Immature natural killer cell (primary cell): ENCODE data around the gene RALY. TPM values are rescaled to one million over a fixed set of nuclear protein-coding genes. Genes with fewer than 3 reads are reported as not detected.

Experiments
- DNase-seq, 3 donors: peaks; one replicate each; pipeline ENCODE4 v3.0.0; 2022; ENCODE audit warnings: mixed read lengths in 1 of 3
- H3K27ac Mint-ChIP-seq, 6 donors: one replicate each; pipeline ENCODE4 v1.8.0; 2020; ENCODE audit warnings: mixed read lengths in 6 of 6, mild to moderate bottlenecking in 5 of 6, inconsistent platforms in 4 of 6, moderate library complexity in 3 of 6
- H3K27me3 Mint-ChIP-seq, 3 donors: one replicate each; pipeline ENCODE4 v1.8.0; 2020 to 2021; ENCODE audit warnings: low read depth in 3 of 3, mild to moderate bottlenecking in 3 of 3, mixed read lengths in 3 of 3, moderate library complexity in 3 of 3, inconsistent platforms in 1 of 3
- H3K36me3 Mint-ChIP-seq, 3 donors: one replicate each; pipeline ENCODE4 v1.8.0; 2020; ENCODE audit warnings: mixed read lengths in 3 of 3, inconsistent platforms in 2 of 3, mild to moderate bottlenecking in 2 of 3
- H3K4me1 Mint-ChIP-seq, 2 donors: one replicate each; pipeline ENCODE4 v1.8.0; 2020; ENCODE audit warnings: inconsistent platforms in 2 of 2, mild to moderate bottlenecking in 2 of 2, mixed read lengths in 2 of 2, moderate library complexity in 1 of 2
- H3K4me3 Mint-ChIP-seq, 5 donors: one replicate each; pipeline ENCODE4 v1.8.0; 2020; ENCODE audit warnings: mild to moderate bottlenecking in 5 of 5, mixed read lengths in 5 of 5, inconsistent platforms in 3 of 5, moderate library complexity in 3 of 5
- H3K9me3 Mint-ChIP-seq, 6 donors: one replicate each; pipeline ENCODE4 v1.8.0; 2020; ENCODE audit warnings: mild to moderate bottlenecking in 6 of 6, mixed read lengths in 6 of 6, inconsistent platforms in 4 of 6, moderate library complexity in 3 of 6
- polyA plus RNA-seq, 3 donors: library from polyadenylated mRNA; unstranded; fragments of 300-500 nt; fragmentation: Illumina TruSeq; gene quantifications; one replicate each; pipeline ENCODE4 v1.2.3, GENCODE V29; 2021

The RALY gene
- polyA plus RNA-seq, 3 donors from 2014 or later = 271 to 323 (median 273) TPM

DNA sequence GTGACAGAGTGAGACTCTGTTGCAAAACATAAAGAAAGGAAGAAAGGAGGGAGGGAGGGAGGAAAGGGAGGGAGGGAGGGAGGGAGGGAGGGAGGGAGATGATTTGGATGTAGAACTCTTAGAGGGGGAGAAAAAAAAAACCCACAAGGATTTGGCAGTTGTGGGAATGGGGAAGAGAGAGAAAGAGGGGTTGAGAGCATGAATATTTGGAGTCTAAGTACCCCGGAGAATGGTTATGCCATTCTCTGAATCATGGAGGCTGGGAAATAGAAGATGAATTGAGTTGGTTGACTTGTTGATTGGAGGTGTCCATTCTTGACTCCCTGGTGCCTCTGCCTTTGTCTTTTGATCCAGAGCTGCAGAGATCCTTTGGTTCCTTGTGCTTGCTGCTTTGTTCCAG lies 35.7 kb downstream of the RALY start:
- no peak for DNase-seq
- no peaks in the 10 kb centered on the region for H3K9me3 Mint-ChIP-seq
- H3K4me3 Mint-ChIP-seq = no peak overlapping the region
- H3K36me3 Mint-ChIP-seq = peaks cover 0 to 12% (median 4%) of the 10 kb centered on the region in 3 donors
- no peaks in the 10 kb centered on the region for H3K27me3 Mint-ChIP-seq
- peak overlapping the region in 2 of 6 donors; percentile 9 to 40 for H3K27ac Mint-ChIP-seq
- peaks cover 73 to 92% of the 10 kb centered on the region in 2 donors for H3K4me1 Mint-ChIP-seq

DNA sequence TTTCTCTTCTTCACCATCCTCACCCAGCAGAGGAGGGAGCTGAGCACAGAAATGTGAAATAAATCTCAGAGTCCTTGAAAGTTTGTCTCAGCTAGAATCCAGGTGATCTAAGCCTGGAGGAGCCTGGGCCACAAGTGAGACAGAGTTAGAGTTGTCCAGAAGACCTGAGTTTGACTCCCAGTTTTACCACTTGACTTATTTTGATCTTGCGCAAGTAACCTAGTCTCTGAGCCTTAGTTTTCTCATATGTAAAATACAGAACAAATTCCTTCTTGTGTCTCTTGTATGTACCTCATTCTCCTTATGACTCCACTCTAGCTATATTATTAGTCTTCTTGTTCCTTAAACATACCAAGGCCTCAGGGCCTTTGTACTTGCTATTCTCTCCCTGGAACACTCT lies 36.7 kb downstream of the RALY start:
- no peak for DNase-seq
- Mint-ChIP-seq H3K27ac (peak overlapping the region in 4 of 6 donors; percentile 14 to 75 (median 42)), H3K36me3 (peaks cover 0 to 16% (median 4%) of the 10 kb centered on the region in 3 donors), H3K4me3 (no peak overlapping the region), H3K9me3 (no peaks in the 10 kb centered on the region), H3K4me1 (peaks cover 69 to 91% of the 10 kb centered on the region in 2 donors), H3K27me3 (no peaks in the 10 kb centered on the region)

DNA sequence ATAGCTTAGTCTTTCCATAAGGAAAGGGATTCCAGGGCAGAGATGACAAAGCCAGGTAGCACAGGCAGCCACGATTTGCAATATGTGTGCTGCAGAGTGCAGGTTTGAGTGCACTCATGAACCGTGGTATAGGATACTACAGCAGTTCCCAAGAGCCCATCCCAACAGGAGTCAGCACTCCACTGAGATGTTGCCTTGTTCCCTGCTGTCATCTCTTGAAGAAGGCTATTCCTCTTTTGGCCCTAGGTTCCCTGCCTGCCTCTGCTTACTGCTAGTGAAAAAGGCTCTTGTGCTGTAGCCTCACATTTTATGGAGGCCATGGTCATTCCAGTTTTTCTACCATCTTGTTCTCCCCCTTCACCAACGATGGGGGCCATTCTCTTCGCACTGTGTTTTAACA lies 40.2 kb downstream of the RALY start:
- H3K27ac Mint-ChIP-seq = peak overlapping the region in 4 of 6 donors; percentile 15 to 65 (median 20)
- no peaks in the 10 kb centered on the region for H3K9me3 Mint-ChIP-seq
- peaks cover 0 to 2% (median 0%) of the 10 kb centered on the region in 3 donors for H3K27me3 Mint-ChIP-seq
- no peak overlapping the region for H3K4me3 Mint-ChIP-seq
- H3K36me3 Mint-ChIP-seq = peaks cover 0 to 16% (median 4%) of the 10 kb centered on the region in 3 donors
- DNase-seq = no peak
- peaks cover 73 to 92% of the 10 kb centered on the region in 2 donors for H3K4me1 Mint-ChIP-seq

DNA sequence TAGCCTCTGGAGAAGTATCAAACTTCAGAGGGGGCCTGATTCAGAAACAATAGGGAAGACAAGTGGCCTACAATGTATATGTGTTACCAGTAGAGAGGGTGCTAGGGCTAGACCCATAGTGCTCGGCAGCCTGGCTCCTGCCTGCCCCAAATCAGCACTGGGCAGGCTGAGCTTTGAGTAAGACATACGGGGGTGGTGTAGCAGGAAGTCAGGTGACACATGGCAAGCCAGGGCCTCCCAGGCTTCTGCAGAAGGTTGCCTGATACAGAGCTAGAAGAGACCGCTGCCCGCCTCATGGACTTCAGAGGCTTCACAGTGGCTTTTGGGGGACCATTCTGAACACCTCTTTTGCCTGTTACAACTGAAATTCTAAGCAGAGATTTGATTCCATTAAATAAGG lies 43.4 kb downstream of the RALY start:
- H3K36me3 Mint-ChIP-seq = peaks cover 0 to 16% (median 4%) of the 10 kb centered on the region in 3 donors
- H3K9me3 Mint-ChIP-seq = no peaks in the 10 kb centered on the region
- H3K27ac Mint-ChIP-seq = peak overlapping the region in 5 of 6 donors; percentile 9 to 72 (median 60)
- peak overlapping the region; percentile 5 to 63 (median 29) for H3K4me3 Mint-ChIP-seq
- H3K4me1 Mint-ChIP-seq = peaks cover 85 to 97% of the 10 kb centered on the region in 2 donors
- peak; percentile 12 to 31 (median 23) for DNase-seq
- peaks cover 0 to 2% (median 1%) of the 10 kb centered on the region in 3 donors for H3K27me3 Mint-ChIP-seq

DNA sequence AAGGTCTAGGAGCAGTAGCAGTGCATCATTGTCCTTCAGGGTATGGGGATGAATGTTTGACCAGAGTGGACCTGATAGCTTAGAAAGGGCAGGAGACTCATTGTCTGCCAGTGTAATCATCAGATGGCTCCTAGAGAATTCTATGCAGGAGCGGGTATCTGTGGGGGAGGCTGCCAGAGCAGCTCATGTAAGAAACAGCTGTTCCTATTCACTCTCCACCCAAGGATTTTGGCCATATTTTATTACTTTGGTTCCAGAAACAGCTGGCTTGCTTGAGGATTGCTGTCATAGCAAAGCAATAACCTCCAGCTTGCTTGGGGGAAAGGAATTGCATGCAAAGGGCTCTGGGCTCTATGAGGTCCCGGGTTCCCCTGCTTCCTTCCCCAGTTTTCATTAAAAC lies 44.1 kb downstream of the RALY start:
- H3K27me3 Mint-ChIP-seq = peaks cover 0 to 2% (median 1%) of the 10 kb centered on the region in 3 donors

DNA sequence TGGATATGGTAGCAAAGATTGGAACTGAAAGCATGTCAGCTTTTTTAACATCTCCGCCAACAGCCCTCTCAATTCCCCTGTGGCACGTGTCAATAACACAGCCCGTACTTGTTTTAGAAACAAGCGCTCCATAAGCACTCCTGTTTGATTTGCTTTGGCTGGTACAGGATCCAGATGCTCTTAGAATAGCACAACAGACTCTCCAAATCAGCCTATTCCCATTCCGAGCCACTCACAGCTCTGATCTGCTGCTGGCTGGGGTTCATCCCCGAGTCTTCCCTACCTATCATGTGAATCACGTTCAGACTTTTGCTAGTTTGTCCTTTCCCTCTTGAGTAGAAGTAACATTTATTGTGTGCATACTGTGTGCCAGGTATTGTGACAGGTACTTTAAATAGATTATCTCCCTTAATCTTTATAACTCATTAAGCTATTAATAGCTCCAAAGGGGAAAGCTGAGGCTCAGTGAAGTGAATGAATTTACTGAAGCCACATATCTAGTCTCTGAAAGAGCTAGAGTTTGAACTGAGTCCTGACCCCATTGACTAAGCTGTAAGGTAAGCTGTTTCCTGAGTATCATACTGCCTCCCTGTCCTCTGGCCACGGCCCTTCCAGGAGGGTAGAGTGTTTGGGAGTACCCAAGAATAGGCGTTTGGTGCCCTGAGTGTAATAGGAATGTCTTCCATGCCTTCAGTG lies 46.7 kb downstream of the RALY start:
- peaks cover 96 to 100% of the 10 kb centered on the region in 2 donors for H3K4me1 Mint-ChIP-seq
- DNase-seq = no peak
- H3K4me3 Mint-ChIP-seq = no peak overlapping the region
- peak overlapping the region; percentile 14 to 79 (median 66) for H3K27ac Mint-ChIP-seq
- peaks cover 0 to 6% (median 2%) of the 10 kb centered on the region in 3 donors for H3K27me3 Mint-ChIP-seq
- H3K36me3 Mint-ChIP-seq = no peaks in the 10 kb centered on the region
- no peaks in the 10 kb centered on the region for H3K9me3 Mint-ChIP-seq

More for the DNA sequence above, 44.1 kb downstream of the RALY start:
- H3K27ac Mint-ChIP-seq = peak overlapping the region; percentile 9 to 74 (median 65)
- peaks cover 0 to 16% (median 4%) of the 10 kb centered on the region in 3 donors for H3K36me3 Mint-ChIP-seq
- H3K4me3 Mint-ChIP-seq = peak overlapping the region in 1 of 5 donors; percentile 29
- no peak for DNase-seq
- peaks cover 89 to 97% of the 10 kb centered on the region in 2 donors for H3K4me1 Mint-ChIP-seq
- H3K9me3 Mint-ChIP-seq = no peaks in the 10 kb centered on the region

DNA sequence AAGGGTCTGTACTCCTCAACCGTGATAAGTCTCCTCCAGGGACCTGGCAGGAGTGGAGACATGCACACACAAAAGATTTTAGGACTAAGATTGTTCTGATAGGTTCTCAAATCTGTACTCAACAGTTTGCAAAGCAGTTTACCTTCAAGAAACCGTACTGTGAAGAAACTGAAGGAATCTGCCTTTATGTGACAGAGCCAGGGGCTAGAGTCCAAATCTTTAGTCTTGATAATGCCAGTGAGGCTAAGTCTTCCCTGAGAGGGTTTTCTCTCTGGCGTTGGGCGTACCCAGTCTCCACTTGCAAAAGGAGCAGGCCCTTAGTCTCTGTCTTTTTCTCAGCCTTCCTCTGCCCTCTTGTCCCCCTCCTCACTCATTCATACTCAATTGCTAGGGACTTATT lies 47.5 kb downstream of the RALY start:
- Mint-ChIP-seq H3K4me1 (peaks cover 96 to 100% of the 10 kb centered on the region in 2 donors), H3K36me3 (no peaks in the 10 kb centered on the region), H3K27me3 (peaks cover 0 to 8% (median 2%) of the 10 kb centered on the region in 3 donors), H3K9me3 (no peaks in the 10 kb centered on the region), H3K27ac (peak overlapping the region; percentile 43 to 89 (median 70)), H3K4me3 (peak overlapping the region in 1 of 5 donors; percentile 14)
- no peak for DNase-seq

DNA sequence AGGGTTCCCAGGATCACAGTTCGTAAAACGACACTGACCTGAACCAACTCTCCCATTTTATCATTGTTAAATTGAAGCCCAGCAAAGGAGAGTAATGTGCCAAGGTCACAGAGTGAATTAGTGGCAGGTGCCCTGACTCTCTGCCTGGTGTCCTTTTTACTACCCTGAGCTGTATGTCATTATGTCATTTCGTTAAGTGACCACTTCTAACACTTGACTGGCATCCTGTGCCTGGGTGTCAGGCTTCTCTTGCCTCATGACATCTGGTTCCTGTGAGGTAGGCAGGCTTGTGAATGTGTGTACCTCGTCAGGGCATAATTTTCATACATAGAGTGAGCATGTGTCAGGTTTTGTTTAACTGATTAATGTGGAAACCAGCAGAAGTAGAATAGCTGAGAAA lies 48.6 kb downstream of the RALY start:
- H3K27ac Mint-ChIP-seq = peak overlapping the region; percentile 50 to 89 (median 82)
- no peaks in the 10 kb centered on the region for H3K36me3 Mint-ChIP-seq
- H3K4me3 Mint-ChIP-seq = peak overlapping the region in 2 of 5 donors; percentile 22 to 53
- no peaks in the 10 kb centered on the region for H3K9me3 Mint-ChIP-seq
- DNase-seq = peak; percentile 23 to 33 (median 28)
- peaks cover 93 to 99% of the 10 kb centered on the region in 2 donors for H3K4me1 Mint-ChIP-seq
- peaks cover 0 to 8% (median under 1%) of the 10 kb centered on the region in 3 donors for H3K27me3 Mint-ChIP-seq

DNA sequence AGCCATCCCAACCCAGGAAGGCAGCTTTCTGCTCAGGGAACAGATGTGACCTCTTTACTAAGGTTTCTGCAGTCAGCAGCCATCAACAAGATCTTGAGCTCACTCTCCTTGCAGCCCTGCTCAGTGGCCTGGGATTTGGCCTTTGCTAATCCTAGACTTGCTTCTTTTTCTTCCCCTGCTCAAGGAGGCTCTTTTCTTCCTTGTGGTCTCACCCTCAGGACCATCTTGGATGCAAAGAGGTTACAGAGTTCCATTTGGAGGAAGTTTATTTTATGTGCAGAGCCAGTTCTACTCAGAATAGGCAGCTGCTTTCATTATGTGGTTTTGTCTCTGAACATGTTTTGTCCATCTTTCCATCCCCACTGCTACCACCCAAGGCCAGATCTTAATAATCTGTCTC lies 49.3 kb downstream of the RALY start:
- Mint-ChIP-seq H3K4me1 (peaks cover 93 to 99% of the 10 kb centered on the region in 2 donors), H3K36me3 (no peaks in the 10 kb centered on the region), H3K27ac (peak overlapping the region; percentile 50 to 89 (median 82)), H3K9me3 (no peaks in the 10 kb centered on the region), H3K4me3 (no peak overlapping the region), H3K27me3 (peaks cover 0 to 11% (median 3%) of the 10 kb centered on the region in 3 donors)
- DNase-seq = no peak

DNA sequence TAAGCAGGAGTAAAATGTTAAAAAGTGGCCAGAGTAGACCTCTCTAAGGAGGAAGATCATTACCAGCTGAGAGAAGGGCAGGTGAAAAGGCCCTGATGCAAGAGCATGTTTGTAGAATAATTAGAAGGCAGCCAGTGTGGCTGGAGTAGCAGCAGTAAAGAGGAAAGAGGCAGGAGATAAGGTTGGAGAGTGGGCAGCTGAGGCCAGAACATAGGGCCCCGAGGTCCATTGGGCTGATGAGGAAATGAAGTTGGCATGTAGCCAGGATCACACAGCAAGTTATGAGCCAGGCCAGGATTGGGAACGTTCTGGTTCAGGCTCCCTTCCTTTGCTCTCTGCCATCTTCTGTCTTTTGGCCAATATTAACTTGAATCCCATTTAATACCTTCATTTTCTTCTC lies 51.6 kb downstream of the RALY start:
- peaks cover 93 to 99% of the 10 kb centered on the region in 2 donors for H3K4me1 Mint-ChIP-seq
- peak overlapping the region in 2 of 5 donors; percentile 4 to 24 for H3K4me3 Mint-ChIP-seq
- peaks cover 0 to 11% (median 3%) of the 10 kb centered on the region in 3 donors for H3K27me3 Mint-ChIP-seq
- no peaks in the 10 kb centered on the region for H3K36me3 Mint-ChIP-seq
- no peaks in the 10 kb centered on the region for H3K9me3 Mint-ChIP-seq
- no peak for DNase-seq
- peak overlapping the region; percentile 37 to 77 (median 72) for H3K27ac Mint-ChIP-seq

DNA sequence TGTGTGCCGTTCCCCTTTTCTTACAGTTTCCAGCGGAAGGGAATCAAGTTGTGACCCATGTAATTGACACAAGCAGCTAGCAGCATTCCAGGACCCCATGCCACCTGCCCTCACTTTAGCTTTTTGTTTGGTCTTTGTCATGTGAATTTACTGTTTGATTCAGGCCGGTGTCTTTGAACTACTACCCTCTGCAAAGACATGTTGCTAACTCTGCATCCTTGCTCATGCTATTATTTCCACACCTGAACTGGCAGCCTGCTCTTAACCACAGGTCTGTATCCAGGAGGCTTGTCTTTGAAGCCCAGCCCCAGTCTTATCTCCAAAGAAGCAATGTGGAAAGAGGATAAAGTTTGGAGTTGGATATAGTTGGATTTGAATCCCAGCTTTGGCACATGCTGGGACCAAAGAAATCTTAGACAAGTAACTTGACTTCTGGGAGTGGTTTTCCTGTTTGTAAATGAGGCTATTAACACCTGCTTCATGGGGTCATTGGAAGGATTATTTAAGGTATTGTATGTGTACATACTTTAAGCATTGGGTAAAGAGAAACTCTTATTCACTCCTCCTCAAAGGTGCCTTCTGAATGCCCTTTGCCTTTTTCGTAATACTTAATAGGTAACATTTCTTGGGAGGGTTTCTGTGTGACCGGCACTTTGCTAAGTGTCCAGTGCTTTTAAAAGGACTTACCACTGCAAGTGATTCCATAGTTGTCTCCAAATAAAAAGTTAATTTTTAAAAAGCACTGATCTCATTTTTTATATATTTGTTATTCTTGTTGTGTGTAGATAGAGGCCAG lies 52.4 kb downstream of the RALY start:
- no peaks in the 10 kb centered on the region for H3K36me3 Mint-ChIP-seq
- peaks cover 0 to 11% (median 3%) of the 10 kb centered on the region in 3 donors for H3K27me3 Mint-ChIP-seq
- H3K27ac Mint-ChIP-seq = peak overlapping the region; percentile 40 to 76 (median 64)
- DNase-seq = no peak
- peaks cover 91 to 99% of the 10 kb centered on the region in 2 donors for H3K4me1 Mint-ChIP-seq
- no peaks in the 10 kb centered on the region for H3K9me3 Mint-ChIP-seq
- H3K4me3 Mint-ChIP-seq = no peak overlapping the region

DNA sequence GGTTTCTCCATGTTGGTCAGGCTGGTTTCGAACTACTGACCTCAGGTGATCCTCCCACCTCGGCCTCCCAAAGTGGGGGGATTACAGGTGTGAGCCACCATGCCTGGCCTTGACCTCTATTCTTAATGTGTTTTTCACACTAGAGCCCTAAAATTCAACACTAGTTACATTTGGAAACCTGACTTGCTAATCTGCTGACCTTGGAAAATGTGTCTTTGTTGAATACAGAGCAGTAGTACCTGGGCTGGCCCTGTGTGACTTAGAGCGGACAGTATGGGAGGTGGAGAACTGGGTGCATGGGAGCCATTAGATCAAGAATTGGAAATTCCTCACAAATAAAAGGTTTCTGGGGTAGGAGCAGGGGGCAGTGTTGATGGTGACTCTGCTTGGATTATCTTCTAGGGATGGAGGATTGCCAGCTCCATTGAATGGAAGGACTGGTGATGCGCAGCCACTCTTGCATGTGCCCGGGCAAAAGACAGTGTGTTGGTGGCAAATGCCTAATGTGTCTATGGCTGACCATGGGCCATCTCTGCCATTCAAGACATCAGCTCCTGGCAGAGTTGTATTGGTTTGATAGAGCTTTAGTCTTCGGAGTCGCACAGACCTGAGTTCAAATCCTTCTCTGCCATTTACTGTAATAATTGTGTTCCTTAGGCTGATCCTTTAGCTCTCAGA lies 53.4 kb downstream of the RALY start:
- H3K27me3 Mint-ChIP-seq = peaks cover 0 to 9% (median 3%) of the 10 kb centered on the region in 3 donors
- no peaks in the 10 kb centered on the region for H3K9me3 Mint-ChIP-seq
- H3K36me3 Mint-ChIP-seq = no peaks in the 10 kb centered on the region
- H3K27ac Mint-ChIP-seq = peak overlapping the region in 5 of 6 donors; percentile 15 to 77 (median 29)
- H3K4me1 Mint-ChIP-seq = peaks cover 88 to 98% of the 10 kb centered on the region in 2 donors
- H3K4me3 Mint-ChIP-seq = no peak overlapping the region
- DNase-seq = no peak

DNA sequence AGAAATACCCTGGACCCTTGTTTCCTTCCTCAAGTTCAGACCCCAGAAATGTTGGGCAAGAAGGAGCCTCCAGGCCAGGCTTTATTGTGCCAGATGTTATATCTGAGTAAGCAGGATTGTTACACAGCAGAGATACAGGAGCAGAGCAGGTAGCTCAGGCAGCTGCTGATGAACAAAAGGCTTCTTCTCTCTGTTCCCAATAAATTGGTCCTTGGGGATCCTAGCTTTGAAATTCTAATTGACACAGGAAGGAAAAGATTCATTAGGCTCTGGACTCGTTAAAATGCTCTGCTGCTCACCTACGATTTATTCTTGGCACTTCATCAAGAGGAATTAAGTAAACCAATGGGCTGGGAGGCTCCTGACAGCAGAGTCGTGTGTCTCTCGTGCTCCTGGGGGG lies 54.2 kb downstream of the RALY start:
- Mint-ChIP-seq H3K27me3 (peaks cover 0 to 9% (median 3%) of the 10 kb centered on the region in 3 donors), H3K9me3 (no peaks in the 10 kb centered on the region), H3K4me3 (no peak overlapping the region), H3K36me3 (no peaks in the 10 kb centered on the region), H3K27ac (peak overlapping the region in 3 of 6 donors; percentile 12 to 15 (median 14)), H3K4me1 (peaks cover 86 to 98% of the 10 kb centered on the region in 2 donors)
- DNase-seq = no peak
